HG03457 (cell line): Measurements from ENCODE around the gene TRPV3.

Source experiments
- ATAC-seq: cut with Tn5 transposase; IDR thresholded peaks from one replicate; pipeline ENCODE4 v1.9.1; 2021; ENCODE audit warnings: moderate number of reproducible peaks; ENCODE audit not compliant: unreplicated experiment

Gene TRPV3

GRCh38 chr17:3547628-3548027 is 10.0 kb downstream of the TRPV3 start:
- ATAC-seq = no peak

- ATAC-seq = no peak
These were observed 10.6 kb downstream of the TRPV3 start for GRCh38 chr17:3546997-3547396.

- ATAC-seq = no peak
These were observed 11.1 kb downstream of the TRPV3 start for GRCh38 chr17:3546521-3546920.

GRCh38 chr17:3545151-3545550 is 12.5 kb downstream of the TRPV3 start:
- ATAC-seq = no peak

GRCh38 chr17:3544365-3544764 is 13.2 kb downstream of the TRPV3 start:
- no peak for ATAC-seq

GRCh38 chr17:3543453-3543852 is 14.2 kb downstream of the TRPV3 start:
- no peak for ATAC-seq

GRCh38 chr17:3542410-3543088 is 15.1 kb downstream of the TRPV3 start:
- no peak for ATAC-seq

- ATAC-seq = no peak
These were observed 17.6 kb downstream of the TRPV3 start for GRCh38 chr17:3539881-3540540.

- ATAC-seq = no peak
These were observed 20.9 kb downstream of the TRPV3 start for GRCh38 chr17:3536716-3537115.

- no peak for ATAC-seq
These were observed 22.2 kb downstream of the TRPV3 start for GRCh38 chr17:3535253-3535995.

- ATAC-seq = no peak
These were observed 22.7 kb downstream of the TRPV3 start for GRCh38 chr17:3534881-3535252.

GRCh38 chr17:3533752-3534151 is 23.9 kb downstream of the TRPV3 start:
- ATAC-seq = no peak

- no peak for ATAC-seq
These were observed 24.8 kb downstream of the TRPV3 start for GRCh38 chr17:3532859-3533142.

- ATAC-seq = no peak
These were observed 25.3 kb downstream of the TRPV3 start for GRCh38 chr17:3532106-3532858.

GRCh38 chr17:3531266-3532101 is 26.1 kb downstream of the TRPV3 start:
- no peak for ATAC-seq

GRCh38 chr17:3529817-3530741 is 27.5 kb downstream of the TRPV3 start:
- ATAC-seq = no peak

GRCh38 chr17:3528880-3529511 is 28.6 kb downstream of the TRPV3 start:
- no peak for ATAC-seq

GRCh38 chr17:3528403-3528851 is 29.2 kb downstream of the TRPV3 start:
- ATAC-seq = no peak

- no peak for ATAC-seq
These were observed 29.7 kb downstream of the TRPV3 start for GRCh38 chr17:3527896-3528295.
